ENCODE results near the gene DISP1.

DNA sequence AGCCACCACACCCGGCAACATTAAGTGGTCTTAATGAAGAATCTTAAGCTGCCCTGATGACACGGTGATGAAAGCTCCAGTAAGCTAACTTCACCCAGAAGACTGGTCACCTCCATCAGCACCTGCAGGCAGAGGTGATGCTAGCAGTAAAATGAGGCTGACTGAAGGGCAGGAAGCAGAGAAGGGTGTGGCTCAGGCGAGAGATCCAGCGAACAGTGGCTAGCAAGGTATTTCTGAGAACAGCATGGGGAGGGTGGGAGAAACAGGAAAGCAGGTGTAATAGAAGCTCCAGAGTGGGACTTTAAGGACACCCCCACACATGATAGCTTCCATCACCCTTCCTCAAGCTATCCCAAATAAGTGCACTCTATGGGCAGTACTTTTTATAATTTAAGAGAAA, 15.9 kb upstream of the DISP1 start:
- TF ChIP-seq POLR2A (IDR thresholded peaks at IDR 0.05) = no peak
- TF ChIP-seq, protein P1, sequence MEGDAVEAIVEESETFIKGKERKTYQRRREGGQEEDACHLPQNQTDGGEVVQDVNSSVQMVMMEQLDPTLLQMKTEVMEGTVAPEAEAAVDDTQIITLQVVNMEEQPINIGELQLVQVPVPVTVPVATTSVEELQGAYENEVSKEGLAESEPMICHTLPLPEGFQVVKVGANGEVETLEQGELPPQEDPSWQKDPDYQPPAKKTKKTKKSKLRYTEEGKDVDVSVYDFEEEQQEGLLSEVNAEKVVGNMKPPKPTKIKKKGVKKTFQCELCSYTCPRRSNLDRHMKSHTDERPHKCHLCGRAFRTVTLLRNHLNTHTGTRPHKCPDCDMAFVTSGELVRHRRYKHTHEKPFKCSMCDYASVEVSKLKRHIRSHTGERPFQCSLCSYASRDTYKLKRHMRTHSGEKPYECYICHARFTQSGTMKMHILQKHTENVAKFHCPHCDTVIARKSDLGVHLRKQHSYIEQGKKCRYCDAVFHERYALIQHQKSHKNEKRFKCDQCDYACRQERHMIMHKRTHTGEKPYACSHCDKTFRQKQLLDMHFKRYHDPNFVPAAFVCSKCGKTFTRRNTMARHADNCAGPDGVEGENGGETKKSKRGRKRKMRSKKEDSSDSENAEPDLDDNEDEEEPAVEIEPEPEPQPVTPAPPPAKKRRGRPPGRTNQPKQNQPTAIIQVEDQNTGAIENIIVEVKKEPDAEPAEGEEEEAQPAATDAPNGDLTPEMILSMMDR (IDR thresholded peaks at IDR 0.05) = no peak
- TF ChIP-seq POLR2AphosphoS5 (IDR thresholded peaks at IDR 0.05) = no peak
